Measurements from ENCODE around the gene ZNF710. TPM values are rescaled to one million over a fixed set of nuclear protein-coding genes. Genes with fewer than 3 reads are reported as not detected.

ZNF710 gene
- total and polyA plus RNA-seq, 11 donors = 2.9 to 22.4 (median 5.9) TPM

- Histone ChIP-seq H3K27me3 (no peaks in the 10 kb centered on the region), H3K4me1 (peaks cover 0 to 7% (median 0%) of the 10 kb centered on the region in 12 donors), H3K36me3 (peaks cover 0 to 95% (median 70%) of the 10 kb centered on the region in 9 donors), H3K9me3 (no peaks in the 10 kb centered on the region), H3K27ac (no peak overlapping the region), H3K4me3 (no peak overlapping the region)
- ATAC-seq (peak in 2 of 4 donors; percentile 4 to 10), DNase-seq (no peak)
- TF ChIP-seq, protein P1, sequence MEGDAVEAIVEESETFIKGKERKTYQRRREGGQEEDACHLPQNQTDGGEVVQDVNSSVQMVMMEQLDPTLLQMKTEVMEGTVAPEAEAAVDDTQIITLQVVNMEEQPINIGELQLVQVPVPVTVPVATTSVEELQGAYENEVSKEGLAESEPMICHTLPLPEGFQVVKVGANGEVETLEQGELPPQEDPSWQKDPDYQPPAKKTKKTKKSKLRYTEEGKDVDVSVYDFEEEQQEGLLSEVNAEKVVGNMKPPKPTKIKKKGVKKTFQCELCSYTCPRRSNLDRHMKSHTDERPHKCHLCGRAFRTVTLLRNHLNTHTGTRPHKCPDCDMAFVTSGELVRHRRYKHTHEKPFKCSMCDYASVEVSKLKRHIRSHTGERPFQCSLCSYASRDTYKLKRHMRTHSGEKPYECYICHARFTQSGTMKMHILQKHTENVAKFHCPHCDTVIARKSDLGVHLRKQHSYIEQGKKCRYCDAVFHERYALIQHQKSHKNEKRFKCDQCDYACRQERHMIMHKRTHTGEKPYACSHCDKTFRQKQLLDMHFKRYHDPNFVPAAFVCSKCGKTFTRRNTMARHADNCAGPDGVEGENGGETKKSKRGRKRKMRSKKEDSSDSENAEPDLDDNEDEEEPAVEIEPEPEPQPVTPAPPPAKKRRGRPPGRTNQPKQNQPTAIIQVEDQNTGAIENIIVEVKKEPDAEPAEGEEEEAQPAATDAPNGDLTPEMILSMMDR (IDR thresholded peaks at IDR 0.05) = no peak
- no peak for TF ChIP-seq POLR2A (IDR thresholded peaks at IDR 0.05)
- intact Hi-C loops (cut with DNase I) = loop anchor here in 6 of 10 donors (2.0 to 10.0 kb wide), 4 partner anchors 178 to 325 kb away; partner anchors contain the start of gene MESP1 (in 4 of the 6)
- 86 to 91% (median 88%) methylated on average over 23 to 28 of the region's 28 CpGs for WGBS, 4 donors
Observed at GRCh38 chr15:90079619-90080457, 78.7 kb downstream of the ZNF710 start.

GRCh38 chr15:90080458-90080755 is 79.3 kb downstream of the ZNF710 start:
- TF ChIP-seq, protein P1 (IDR thresholded peaks at IDR 0.05) = no peak
- TF ChIP-seq POLR2A (IDR thresholded peaks at IDR 0.05) = no peak
- DNase-seq (no peak), ATAC-seq (no peak)
- H3K4me1 ChIP-seq = peaks cover 0 to 7% (median 0%) of the 10 kb centered on the region in 12 donors
- no peaks in the 10 kb centered on the region for H3K9me3 ChIP-seq
- intact Hi-C loops (cut with DNase I) = loop anchor here in 1 of 10 donors (10.0 kb wide), 1 partner anchor 326 kb away; the partner anchor contains the start of gene MESP1
- 80 to 81% (median 80%) methylated on average over 9 of the region's 9 CpGs for WGBS, 4 donors
- no peak overlapping the region for H3K27ac ChIP-seq
- H3K36me3 ChIP-seq = peaks cover 0 to 95% (median 72%) of the 10 kb centered on the region in 9 donors
- no peak overlapping the region for H3K4me3 ChIP-seq
- H3K27me3 ChIP-seq = no peaks in the 10 kb centered on the region

GRCh38 chr15:90080818-90081393 is 79.8 kb downstream of the ZNF710 start:
- H3K27me3 ChIP-seq = no peaks in the 10 kb centered on the region
- 74 to 81% (median 78%) methylated on average over 10 to 11 of the region's 11 CpGs for WGBS, 4 donors
- DNase-seq = no peak
- H3K4me3 ChIP-seq = no peak overlapping the region
- ATAC-seq = peak in 3 of 4 donors; percentile 3 to 18 (median 7)
- H3K9me3 ChIP-seq = no peaks in the 10 kb centered on the region
- H3K36me3 ChIP-seq = peaks cover 0 to 95% (median 72%) of the 10 kb centered on the region in 9 donors
- peak overlapping the region in 1 of 12 donors; percentile 19 for H3K27ac ChIP-seq
- TF ChIP-seq POLR2A (IDR thresholded peaks at IDR 0.05) = no peak
- TF ChIP-seq, protein P1 (IDR thresholded peaks at IDR 0.05) = no peak
- intact Hi-C loops (cut with DNase I) = loop anchor here in 1 of 10 donors (10.0 kb wide), 1 partner anchor 326 kb away; the partner anchor contains the start of gene MESP1
- H3K4me1 ChIP-seq = peaks cover 0 to 7% (median 0%) of the 10 kb centered on the region in 12 donors
